ENCODE measurements around the gene HNRNPK.
A peak's percentile ranks its signal among the peaks of the same experiment; 100 is the strongest.

HNRNPK gene

GRCh38 chr9:83932011-83932410 lies 48.0 kb downstream of the HNRNPK start:
- DNase-seq, result no peak

GRCh38 chr9:83930881-83931280 lies 49.1 kb downstream of the HNRNPK start:
- DNase-seq, result no peak

GRCh38 chr9:83927591-83927990 lies 52.4 kb downstream of the HNRNPK start:
- no peak for DNase-seq

GRCh38 chr9:83920927-83921707 lies 58.9 kb downstream of the HNRNPK start, which contains the start of gene KIF27:
Gene KIF27 (minus strand): TSS chr9:83921432. CDS start chr9:83915591, 5,841 bp downstream.
- DNase-seq, result peak; percentile 96

GRCh38 chr9:83920469-83920926 lies 59.5 kb downstream of the HNRNPK start:
- peak; percentile 73 for DNase-seq

- no peak for DNase-seq
Observed at GRCh38 chr9:83919111-83919510, 60.9 kb downstream of the HNRNPK start.
